HCT116 (cell line): ENCODE data around the gene LIPA. TPM values are rescaled to one million over a fixed set of nuclear protein-coding genes. Genes with fewer than 3 reads are reported as not detected.
A peak's percentile ranks its signal among the peaks of the same experiment; 100 is the strongest.

Experiments
- ATAC-seq: fragments of 200-7000 bp; cut with Tn5 transposase; 2 replicates; pipeline ENCODE4 v1.9.1; 2020; ENCODE audit warnings: mild to moderate bottlenecking, moderate library complexity
- BruUV-seq: library from RNA; stranded (reverse); fragments of 400-500 nt; replicated peaks from 2 replicates; lab custom pipeline; 2021; lab: Mats Ljungman, UMichigan
- CTCF ChIA-PET: fragments of 300-600 bp; sonication (Branson Sonifier 250); formaldehyde crosslinking; loops from one replicate; lab custom pipeline; 2021; ENCODE audit warnings: antibody characterized with exemption; lab: Charles Lee
- POLR2A ChIA-PET: fragments of 300-600, 350-600 bp; sonication (Branson Sonifier 250); formaldehyde crosslinking; loops from one replicate; lab custom pipeline; 2021; ENCODE audit warnings: antibody characterized with exemption; lab: Charles Lee
- RAD21 ChIA-PET, 2 experiments: fragments of 300-600 bp; sonication (Branson Sonifier 250); formaldehyde crosslinking; loops; one replicate each; lab custom pipeline; 2023; ENCODE audit warnings: low total read pairs in 2 of 2; ENCODE audit not compliant: uncharacterized antibody in 2 of 2, unreplicated experiment in 2 of 2, low non-redundant PET in 1 of 2; lab: Charles Lee
- DNase-seq: peaks from one replicate; pipeline ENCODE4 v3.0.0-alpha.2; 2010; ENCODE audit warnings: low read depth, low spot score
- H2AFZ ChIP-seq: fragments of 200-600 bp; shearing (Covaris generic), sonication (generic); 2 replicates; pipeline ENCODE4 v1.6.1; 2017; ENCODE audit warnings: low read depth, mixed run types, mixed read lengths, antibody characterized with exemption, low read length; ENCODE audit not compliant: poor library complexity, severe bottlenecking
- H3K27ac ChIP-seq: 2 replicates; pipeline ENCODE4 v1.5.1; 2012; ENCODE audit warnings: low read depth, low read length
- H3K27me3 ChIP-seq: fragments of 200-600 bp; sonication (generic); 2 replicates; pipeline ENCODE4 v1.6.1; 2016; ENCODE audit warnings: mixed run types, low read length, mixed read lengths; ENCODE audit not compliant: insufficient read depth
- H3K36me3 ChIP-seq, 2 experiments: fragments of 200-500 bp in 1 of 2; fragments of 200-600 bp in 1 of 2; sonication (Bioruptor generic) in 1 of 2; sonication (generic) in 1 of 2; 2 replicates each; pipeline versions ENCODE4 v1.5.1 to v1.6.1; 2014 to 2016; ENCODE audit warnings: low read length in 2 of 2, inconsistent platforms in 1 of 2, mixed read lengths in 1 of 2, mixed run types in 1 of 2; ENCODE audit not compliant: insufficient read depth in 2 of 2, control insufficient read depth in 1 of 2
- H3K4me1 ChIP-seq, 2 experiments: fragments of 200-600 bp in 1 of 2; sonication (generic) in 1 of 2; 2 replicates each; pipeline versions ENCODE4 v1.5.1 to v1.6.1; 2012 to 2017; ENCODE audit warnings: low read length in 2 of 2, inconsistent platforms in 1 of 2, mild to moderate bottlenecking in 1 of 2, mixed read lengths in 1 of 2, mixed run types in 1 of 2, moderate library complexity in 1 of 2; ENCODE audit not compliant: insufficient read depth in 2 of 2, control insufficient read depth in 1 of 2
- H3K4me2 ChIP-seq: fragments of 200-600 bp; sonication (generic); 2 replicates; pipeline ENCODE4 v1.6.1; 2017; ENCODE audit warnings: mixed run types, low read length, mixed read lengths
- H3K4me3 ChIP-seq, 2 experiments: fragments of 200-600 bp in 1 of 2; sonication (generic) in 1 of 2; replicated peaks in 1 of 2; 2 replicates each; pipeline ENCODE4 v1.5.1; 2011 to 2016; ENCODE audit warnings: low read length in 2 of 2, control low read depth in 1 of 2, low read depth in 1 of 2, mild to moderate bottlenecking in 1 of 2, mixed read lengths in 1 of 2, mixed run types in 1 of 2
- H3K79me2 ChIP-seq: fragments of 200-600 bp; sonication (generic); 2 replicates; pipeline ENCODE4 v1.6.1; 2017; ENCODE audit warnings: mild to moderate bottlenecking, mixed run types, low read length, moderate library complexity, mixed read lengths; ENCODE audit not compliant: insufficient read depth
- H3K9ac ChIP-seq: fragments of 200-600 bp; sonication (generic); 2 replicates; pipeline ENCODE4 v1.6.1; 2016; ENCODE audit warnings: low read length, mixed read lengths
- H3K9me2 ChIP-seq: fragments of 200-600 bp; sonication (generic), shearing (Covaris generic); 2 replicates; pipeline ENCODE4 v1.6.1; 2017; ENCODE audit warnings: mixed run types, mild to moderate bottlenecking, moderate library complexity; ENCODE audit not compliant: insufficient read depth
- H3K9me3 ChIP-seq, 2 experiments: fragments of 200-500 bp in 1 of 2; fragments of 200-600 bp in 1 of 2; sonication (Bioruptor generic) in 1 of 2; sonication (generic) in 1 of 2; 2 replicates each; pipeline ENCODE4 v1.6.1; 2014 to 2017; ENCODE audit warnings: low read length in 2 of 2, mixed read lengths in 2 of 2, inconsistent platforms in 1 of 2, low read depth in 1 of 2, mild to moderate bottlenecking in 1 of 2, mixed run types in 1 of 2, moderate library complexity in 1 of 2; ENCODE audit not compliant: control insufficient read depth in 1 of 2, insufficient read depth in 1 of 2
- H4K20me1 ChIP-seq: fragments of 200-600 bp; sonication (generic), shearing (Covaris generic); 2 replicates; pipeline ENCODE4 v1.6.1; 2017; ENCODE audit warnings: mixed run types, mild to moderate bottlenecking, moderate library complexity; ENCODE audit not compliant: insufficient read depth
- CEBPB ChIP-seq: IDR thresholded peaks from 2 replicates; pipeline ENCODE4 v1.6.1; 2012; ENCODE audit warnings: low read depth
- EZH2 ChIP-seq: fragments of 200-600 bp; sonication (generic); IDR thresholded peaks from 2 replicates; pipeline ENCODE4 v1.6.1; 2017; ENCODE audit warnings: antibody characterized with exemption, mixed run types
- FOSL1 ChIP-seq: IDR thresholded peaks from 2 replicates; pipeline ENCODE4 v1.6.1; 2012; ENCODE audit warnings: low read depth
- JUND ChIP-seq: IDR thresholded peaks from 2 replicates; pipeline ENCODE4 v1.6.1; 2012
- POLR2A ChIP-seq: IDR thresholded peaks from 2 replicates; pipeline ENCODE4 v1.7.0; 2011; ENCODE audit warnings: borderline replicate concordance; ENCODE audit not compliant: insufficient read depth, insufficient read length; ENCODE audit errors: extremely low read depth
- TCF7L2 ChIP-seq: IDR thresholded peaks from 2 replicates; pipeline ENCODE4 v1.7.0; 2011; ENCODE audit warnings: borderline replicate concordance, inconsistent platforms; ENCODE audit not compliant: insufficient read depth, insufficient read length; ENCODE audit errors: extremely low read depth
- intact Hi-C: fragments of 100-400 bp; cut with micrococcal nuclease; formaldehyde crosslinking; loops from 2 replicates; pipeline ENCODE4 v1.10.0; 2022
- total RNA-seq: library from RNA; stranded (reverse); gene quantifications from one replicate; pipeline ENCODE4 v1.2.1, GENCODE V29; 2021; ENCODE audit not compliant: unreplicated experiment
- TF ChIP-seq, protein P1 (sequence below), 3 experiments: fragments of 200-600 bp in 1 of 3; sonication (generic) in 1 of 3; IDR thresholded peaks in 2 of 3; conservative IDR thresholded peaks in 1 of 3; 2 replicates each; pipeline ENCODE4 v1.5.1; 2012 to 2017; ENCODE audit warnings: low read depth in 2 of 3, low read length in 2 of 3, antibody characterized with exemption in 1 of 3, borderline replicate concordance in 1 of 3, control low read depth in 1 of 3, mild to moderate bottlenecking in 1 of 3, mixed read lengths in 1 of 3, mixed run types in 1 of 3, moderate library complexity in 1 of 3; ENCODE audit not compliant: insufficient read depth in 1 of 3
- TF ChIP-seq, protein P2 (sequence below): IDR thresholded peaks from 2 replicates; pipeline ENCODE4 v1.6.1; 2012; ENCODE audit warnings: low read depth

LIPA gene
- total RNA-seq, 1 experiment from 2014 or later, result 27.1 TPM

- H3K4me2 ChIP-seq, result no peak overlapping the region
- ATAC-seq (peak; percentile 78), DNase-seq (no peak)
- no peaks in the 10 kb centered on the region for H3K27me3 ChIP-seq
- POLR2A ChIA-PET, result interaction anchor here (1.4 kb wide), 1 partner anchor 13 kb away, joined by 3 read pairs; the partner anchor contains the start of gene LIPA
- H3K4me3 ChIP-seq, result no peak overlapping the region
- H4K20me1 ChIP-seq, result no peaks in the 10 kb centered on the region
- TF ChIP-seq, protein P1, sequence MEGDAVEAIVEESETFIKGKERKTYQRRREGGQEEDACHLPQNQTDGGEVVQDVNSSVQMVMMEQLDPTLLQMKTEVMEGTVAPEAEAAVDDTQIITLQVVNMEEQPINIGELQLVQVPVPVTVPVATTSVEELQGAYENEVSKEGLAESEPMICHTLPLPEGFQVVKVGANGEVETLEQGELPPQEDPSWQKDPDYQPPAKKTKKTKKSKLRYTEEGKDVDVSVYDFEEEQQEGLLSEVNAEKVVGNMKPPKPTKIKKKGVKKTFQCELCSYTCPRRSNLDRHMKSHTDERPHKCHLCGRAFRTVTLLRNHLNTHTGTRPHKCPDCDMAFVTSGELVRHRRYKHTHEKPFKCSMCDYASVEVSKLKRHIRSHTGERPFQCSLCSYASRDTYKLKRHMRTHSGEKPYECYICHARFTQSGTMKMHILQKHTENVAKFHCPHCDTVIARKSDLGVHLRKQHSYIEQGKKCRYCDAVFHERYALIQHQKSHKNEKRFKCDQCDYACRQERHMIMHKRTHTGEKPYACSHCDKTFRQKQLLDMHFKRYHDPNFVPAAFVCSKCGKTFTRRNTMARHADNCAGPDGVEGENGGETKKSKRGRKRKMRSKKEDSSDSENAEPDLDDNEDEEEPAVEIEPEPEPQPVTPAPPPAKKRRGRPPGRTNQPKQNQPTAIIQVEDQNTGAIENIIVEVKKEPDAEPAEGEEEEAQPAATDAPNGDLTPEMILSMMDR (IDR thresholded peaks at IDR 0.05 in 2 of 3, conservative IDR thresholded peaks at IDR 0.05 in 1 of 3; ENCODE audit: borderline replicate concordance in 1 of 3, insufficient read depth in 1 of 3, low read depth in 2 of 3, low read length in 2 of 3), result 0 out of 6 replicates have a peak, but pooled peaks of 1 of the 3 experiments have one; percentile 5
- TF ChIP-seq JUND, result no peak
- no peak for TF ChIP-seq TCF7L2
- H3K9me3 ChIP-seq, result no peaks in the 10 kb centered on the region
- H3K9ac ChIP-seq, result no peak overlapping the region
- CTCF ChIA-PET, result no interaction called here
- intact Hi-C loops, result no loop called here
- no peaks in the 10 kb centered on the region for H3K9me2 ChIP-seq
- H2AFZ ChIP-seq, result no peak overlapping the region
- no TSS peak for BruUV-seq
- H3K27ac ChIP-seq, result no peak overlapping the region
- RAD21 ChIA-PET, result no interaction called here
- no peaks in the 10 kb centered on the region for H3K79me2 ChIP-seq
- H3K4me1 ChIP-seq, result no peaks in the 10 kb centered on the region; a peak in 1 of 4 replicates
- H3K36me3 ChIP-seq, result no peaks in the 10 kb centered on the region
Observed at GRCh38 chr10:89238956-89239644, 12.5 kb downstream of the LIPA start.

- RAD21 ChIA-PET, result no interaction called here
- CTCF ChIA-PET, result no interaction called here
Observed at GRCh38 chr10:89237849-89238248, 13.7 kb downstream of the LIPA start.

More at GRCh38 chr10:89237849-89238248, 13.7 kb downstream of the LIPA start:
- H3K9me3 ChIP-seq, result no peaks in the 10 kb centered on the region
- H2AFZ ChIP-seq, result no peak overlapping the region
- DNase-seq, result no peak
- no TSS peak for BruUV-seq
- TF ChIP-seq EZH2 (no peak), FOSL1 (no peak), CEBPB (no peak), POLR2A (no peak)
- TF ChIP-seq, protein P2, sequence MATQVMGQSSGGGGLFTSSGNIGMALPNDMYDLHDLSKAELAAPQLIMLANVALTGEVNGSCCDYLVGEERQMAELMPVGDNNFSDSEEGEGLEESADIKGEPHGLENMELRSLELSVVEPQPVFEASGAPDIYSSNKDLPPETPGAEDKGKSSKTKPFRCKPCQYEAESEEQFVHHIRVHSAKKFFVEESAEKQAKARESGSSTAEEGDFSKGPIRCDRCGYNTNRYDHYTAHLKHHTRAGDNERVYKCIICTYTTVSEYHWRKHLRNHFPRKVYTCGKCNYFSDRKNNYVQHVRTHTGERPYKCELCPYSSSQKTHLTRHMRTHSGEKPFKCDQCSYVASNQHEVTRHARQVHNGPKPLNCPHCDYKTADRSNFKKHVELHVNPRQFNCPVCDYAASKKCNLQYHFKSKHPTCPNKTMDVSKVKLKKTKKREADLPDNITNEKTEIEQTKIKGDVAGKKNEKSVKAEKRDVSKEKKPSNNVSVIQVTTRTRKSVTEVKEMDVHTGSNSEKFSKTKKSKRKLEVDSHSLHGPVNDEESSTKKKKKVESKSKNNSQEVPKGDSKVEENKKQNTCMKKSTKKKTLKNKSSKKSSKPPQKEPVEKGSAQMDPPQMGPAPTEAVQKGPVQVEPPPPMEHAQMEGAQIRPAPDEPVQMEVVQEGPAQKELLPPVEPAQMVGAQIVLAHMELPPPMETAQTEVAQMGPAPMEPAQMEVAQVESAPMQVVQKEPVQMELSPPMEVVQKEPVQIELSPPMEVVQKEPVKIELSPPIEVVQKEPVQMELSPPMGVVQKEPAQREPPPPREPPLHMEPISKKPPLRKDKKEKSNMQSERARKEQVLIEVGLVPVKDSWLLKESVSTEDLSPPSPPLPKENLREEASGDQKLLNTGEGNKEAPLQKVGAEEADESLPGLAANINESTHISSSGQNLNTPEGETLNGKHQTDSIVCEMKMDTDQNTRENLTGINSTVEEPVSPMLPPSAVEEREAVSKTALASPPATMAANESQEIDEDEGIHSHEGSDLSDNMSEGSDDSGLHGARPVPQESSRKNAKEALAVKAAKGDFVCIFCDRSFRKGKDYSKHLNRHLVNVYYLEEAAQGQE, result no peak
- no peaks in the 10 kb centered on the region for H3K27me3 ChIP-seq
- no peak overlapping the region for H3K9ac ChIP-seq
- H3K9me2 ChIP-seq, result no peaks in the 10 kb centered on the region
- POLR2A ChIA-PET, result no interaction called here
- H3K36me3 ChIP-seq, result no peaks in the 10 kb centered on the region
- intact Hi-C loops, result no loop called here
- no peaks in the 10 kb centered on the region; a peak in 1 of 4 replicates for H3K4me1 ChIP-seq
- H4K20me1 ChIP-seq, result no peaks in the 10 kb centered on the region
- no peak overlapping the region for H3K4me2 ChIP-seq
- ATAC-seq, result no peak
- H3K79me2 ChIP-seq, result no peaks in the 10 kb centered on the region
- no peak overlapping the region for H3K27ac ChIP-seq
- no peak overlapping the region for H3K4me3 ChIP-seq
